ENCODE data around the gene ASPSCR1.
A peak's percentile ranks its signal among the peaks of the same experiment; 100 is the strongest.

ASPSCR1 gene

DNA sequence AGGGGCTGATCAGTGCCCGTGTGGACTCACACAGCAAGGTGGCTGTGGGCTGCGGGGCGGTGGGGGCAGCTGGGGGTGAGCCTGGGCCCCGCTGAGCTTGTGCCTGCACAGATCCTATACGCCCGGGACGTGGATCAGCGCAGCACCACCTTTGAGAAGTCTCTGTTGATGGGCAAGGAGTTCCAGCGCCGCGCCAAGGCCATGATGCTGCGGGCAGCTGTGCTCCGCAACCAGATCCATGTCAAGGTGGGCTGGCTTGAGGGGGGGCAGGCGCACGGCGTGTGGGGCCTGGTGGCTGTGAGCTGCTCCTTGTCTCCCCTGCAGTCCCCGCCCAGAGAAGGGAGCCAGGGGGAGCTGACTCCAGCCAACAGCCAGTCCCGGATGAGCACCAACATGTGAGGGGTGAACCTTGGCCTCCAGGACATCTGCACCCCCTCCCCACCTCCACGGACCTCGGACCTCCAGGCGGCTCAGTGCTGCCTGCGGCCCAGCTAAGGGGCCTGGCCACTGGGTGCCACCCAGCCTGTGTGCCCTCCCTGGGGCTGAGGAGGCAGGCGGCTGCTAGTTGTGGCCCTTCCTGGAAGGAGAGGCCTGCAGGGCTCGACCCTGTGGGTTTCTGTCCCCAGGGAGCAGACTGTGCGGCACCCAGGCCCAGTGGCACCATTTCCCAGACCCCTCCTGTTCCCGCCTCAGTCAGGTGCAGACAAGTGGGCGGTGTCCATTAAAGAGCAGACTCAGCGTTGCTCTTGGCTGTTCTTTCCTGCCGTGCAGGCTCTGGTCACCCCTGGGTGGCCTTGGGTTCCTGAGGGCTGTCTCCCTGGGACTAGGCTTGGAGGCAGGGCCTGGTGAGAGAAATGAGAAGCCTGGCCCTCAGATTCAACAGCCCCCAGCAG lies 79.5 kb downstream of the ASPSCR1 start:
- DNase-seq (ENCODE audit: low read depth) = no peak

DNA sequence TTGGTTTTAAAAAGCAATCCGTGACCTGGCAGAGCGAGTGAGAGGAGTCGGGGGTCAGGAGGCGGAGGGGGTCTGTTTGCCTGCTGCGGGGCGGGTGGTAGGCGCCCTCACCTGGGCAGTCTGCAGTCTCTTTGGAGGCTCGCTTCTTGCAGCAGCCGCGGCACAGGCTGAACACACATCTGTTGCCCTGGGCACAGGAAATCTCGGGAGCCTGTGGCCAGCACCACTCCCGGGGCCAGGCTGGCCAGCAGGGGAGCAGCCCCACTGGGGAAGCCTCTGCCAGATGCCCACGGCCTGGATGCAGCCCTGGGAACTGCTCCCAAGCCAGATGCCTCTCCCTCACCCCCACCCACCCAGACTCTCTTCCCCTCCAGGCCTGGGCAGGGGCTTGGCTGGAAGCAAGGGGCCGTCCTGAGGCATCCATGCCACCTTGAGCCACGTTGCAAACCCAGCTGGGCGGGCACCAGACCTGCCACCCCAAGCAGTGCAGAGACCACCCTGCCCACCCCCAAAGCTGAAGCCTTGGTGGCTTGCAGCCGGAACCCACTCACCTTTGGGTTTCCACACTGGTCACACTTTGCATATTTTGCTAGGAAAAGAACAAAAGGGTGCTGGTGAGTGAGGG lies 80.9 kb downstream of the ASPSCR1 start:
- DNase-seq (ENCODE audit: low read depth) = no peak

DNA sequence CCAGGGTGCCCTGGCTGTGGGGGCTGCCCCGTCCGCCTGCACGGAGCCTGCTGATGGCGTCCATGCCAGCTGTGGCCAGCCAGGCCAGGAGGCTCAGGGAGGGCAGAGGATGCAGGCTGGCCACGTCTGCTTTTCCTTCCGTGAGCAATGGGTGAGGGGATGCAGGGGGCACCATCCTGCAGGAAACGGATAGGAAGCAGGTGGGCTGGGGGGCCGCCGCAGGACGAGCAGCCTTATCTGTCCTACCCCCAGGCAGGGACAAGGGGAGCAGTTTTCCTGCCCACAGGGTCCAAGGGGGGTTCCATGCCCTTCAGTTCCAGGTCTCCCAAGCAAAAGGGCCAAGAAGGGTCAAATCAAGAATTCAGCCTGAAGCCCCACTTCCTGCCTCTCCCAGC lies 81.4 kb downstream of the ASPSCR1 start:
- no peak for DNase-seq (ENCODE audit: low read depth)

DNA sequence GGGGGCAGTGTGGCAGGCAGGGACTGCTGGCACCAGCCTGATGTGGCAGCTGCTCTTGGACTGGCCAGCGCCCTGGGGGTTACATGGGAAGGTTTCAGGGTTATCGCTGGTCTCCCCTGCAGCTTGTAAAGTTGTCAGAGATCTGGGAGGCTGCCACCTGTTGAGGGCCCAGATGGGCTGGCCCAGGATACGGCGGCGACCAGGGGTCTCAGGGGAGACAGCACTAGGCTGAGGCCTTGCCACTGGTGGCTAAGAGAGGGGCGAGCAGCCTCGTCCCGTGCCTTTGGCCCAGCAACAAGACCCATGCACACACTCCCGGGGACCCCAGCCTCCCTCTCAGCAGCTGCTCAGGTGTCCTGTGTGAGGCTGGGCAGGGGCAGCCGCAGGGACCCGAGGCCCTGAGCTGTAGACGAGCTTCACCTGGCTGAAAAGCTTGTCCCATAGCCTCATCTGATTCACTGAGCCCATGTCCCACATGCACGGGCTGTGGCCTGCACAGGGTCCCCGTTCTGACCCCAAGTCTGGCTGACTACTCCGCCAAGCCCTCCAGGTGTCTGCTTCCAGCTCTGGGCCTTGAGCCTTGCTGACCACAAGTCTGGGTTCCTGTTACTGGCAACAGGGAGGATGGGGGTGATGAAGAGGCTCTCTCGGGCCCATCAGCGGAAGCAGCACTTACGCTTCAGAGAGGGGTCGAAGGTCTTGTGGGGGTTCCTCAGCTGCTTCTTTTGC lies 82.0 kb downstream of the ASPSCR1 start:
- DNase-seq (ENCODE audit: low read depth) = no peak

DNA sequence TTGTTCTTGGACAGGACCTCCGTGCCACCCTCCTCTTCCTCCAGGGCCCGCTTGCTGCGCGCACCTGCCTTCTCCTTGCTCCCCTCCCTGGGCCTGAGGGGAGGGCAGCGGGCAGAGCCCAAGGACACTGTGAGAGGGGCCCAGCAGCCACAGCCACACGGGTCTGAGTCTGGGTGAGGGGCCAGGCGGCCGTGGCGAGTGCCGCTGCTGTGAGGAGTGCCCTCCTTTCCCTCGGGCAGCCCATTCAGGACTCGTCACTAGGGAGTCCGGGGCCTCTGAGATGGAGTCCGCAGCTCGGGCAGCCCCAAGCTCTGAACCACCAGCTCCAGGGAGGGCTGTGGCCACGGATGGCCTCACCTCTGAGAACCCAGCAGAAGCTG lies 82.6 kb downstream of the ASPSCR1 start:
- DNase-seq (ENCODE audit: low read depth) = no peak

DNA sequence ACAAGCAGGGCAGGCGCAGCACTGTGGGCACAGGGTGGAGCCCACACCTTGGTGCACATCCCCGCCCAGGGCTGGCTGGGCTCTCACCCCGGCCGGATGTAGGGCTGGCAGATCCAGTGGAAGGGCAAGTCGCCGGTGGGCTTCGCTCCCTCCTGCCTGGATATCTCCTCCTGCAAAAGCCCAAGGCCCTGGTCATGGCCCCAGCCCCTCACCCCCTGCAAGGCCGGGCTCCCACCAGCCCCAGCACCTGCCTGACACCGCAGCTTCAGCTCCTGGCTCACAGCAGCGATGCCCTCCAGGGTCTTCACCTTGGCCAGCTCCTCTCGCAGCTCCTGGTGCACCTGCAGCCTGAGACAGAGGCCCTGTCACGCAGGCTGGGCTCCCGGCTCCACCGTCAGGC lies 83.2 kb downstream of the ASPSCR1 start:
- no peak for DNase-seq (ENCODE audit: low read depth)

DNA sequence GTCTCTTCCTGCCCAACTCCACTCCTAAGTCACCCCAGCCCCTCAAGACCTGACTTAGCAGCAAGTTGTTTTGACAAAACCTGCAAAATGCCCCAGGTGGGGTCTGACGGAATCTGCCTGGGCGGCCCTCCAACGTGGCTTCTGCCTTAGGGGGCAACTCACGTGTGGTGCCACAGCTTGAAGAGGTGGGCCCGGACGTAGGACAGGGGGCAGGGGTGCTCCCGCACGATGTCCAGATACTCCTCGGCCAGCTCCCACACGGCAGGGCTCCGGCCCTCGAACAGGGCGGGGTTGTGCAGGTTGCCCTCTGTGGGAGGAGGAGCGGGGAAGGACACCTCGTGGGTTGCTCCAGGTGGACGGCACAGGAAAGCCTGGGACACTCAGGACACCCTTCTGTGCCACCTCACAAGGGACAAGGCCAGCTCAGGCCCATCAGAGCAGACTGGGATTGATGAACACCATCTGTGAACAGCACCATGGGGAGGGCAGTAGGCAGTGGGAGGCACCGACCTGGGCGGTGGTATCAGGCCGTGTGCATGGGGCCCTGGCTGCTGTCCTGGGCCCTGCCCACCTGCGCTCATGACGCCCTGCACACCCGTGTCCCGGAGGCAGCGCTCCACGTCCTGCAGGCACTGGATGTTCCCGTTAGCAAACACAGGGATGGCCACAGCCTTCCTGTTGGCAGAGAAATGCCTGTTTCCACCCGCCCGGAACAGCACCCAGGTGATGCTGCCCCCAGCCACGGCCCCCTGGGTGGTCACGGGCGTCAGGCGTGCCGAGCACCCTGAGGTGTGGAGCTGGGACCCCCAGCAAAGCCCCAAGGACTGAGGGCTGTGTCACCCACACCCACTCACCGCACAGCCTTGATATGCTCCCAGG lies 83.9 kb downstream of the ASPSCR1 start:
- no peak for DNase-seq (ENCODE audit: low read depth)

DNA sequence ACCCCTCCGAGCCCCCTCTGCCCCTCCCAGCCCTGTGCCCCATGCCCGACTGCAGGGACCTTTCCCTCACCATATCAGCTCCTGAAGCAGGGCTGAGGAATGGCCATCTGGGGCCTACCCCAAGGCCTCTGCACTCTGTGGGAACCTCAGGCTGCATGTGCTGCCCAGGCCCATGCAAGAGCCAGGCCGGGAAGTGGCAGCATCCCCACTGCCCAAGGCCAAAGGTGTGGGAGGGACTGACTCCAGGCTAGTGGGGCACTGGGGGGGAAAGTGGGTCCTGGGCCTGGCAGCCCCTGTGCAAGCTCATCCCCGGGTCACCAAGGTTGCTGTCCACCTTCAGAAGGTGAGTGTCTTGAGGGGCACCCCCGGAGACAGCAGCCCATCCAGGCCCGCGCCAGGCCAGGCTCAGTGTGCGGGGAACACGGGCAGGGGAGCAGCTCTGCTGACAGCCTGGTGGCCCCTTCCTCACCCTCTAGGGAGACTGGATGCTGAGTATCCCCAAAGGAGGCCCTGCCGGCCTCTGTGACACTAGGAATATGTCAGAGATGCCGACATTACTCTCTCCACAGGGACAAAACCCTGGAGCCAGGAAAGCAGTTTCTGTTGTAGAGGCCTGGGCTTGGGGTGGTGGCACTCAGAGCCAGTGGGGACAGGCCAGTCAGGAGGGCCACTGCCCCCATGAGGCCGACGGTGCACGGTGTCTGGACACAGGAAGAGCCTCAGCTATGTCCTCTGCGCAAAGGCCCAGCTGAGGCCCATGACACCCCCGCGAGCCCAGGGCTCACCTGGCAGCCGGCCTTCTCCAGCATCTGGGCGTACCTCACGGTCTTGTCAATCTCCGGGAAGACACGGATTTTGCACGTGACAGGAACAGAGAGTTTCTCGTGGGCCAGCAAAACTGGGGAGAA lies 84.9 kb downstream of the ASPSCR1 start:
- DNase-seq (ENCODE audit: low read depth) = no peak

DNA sequence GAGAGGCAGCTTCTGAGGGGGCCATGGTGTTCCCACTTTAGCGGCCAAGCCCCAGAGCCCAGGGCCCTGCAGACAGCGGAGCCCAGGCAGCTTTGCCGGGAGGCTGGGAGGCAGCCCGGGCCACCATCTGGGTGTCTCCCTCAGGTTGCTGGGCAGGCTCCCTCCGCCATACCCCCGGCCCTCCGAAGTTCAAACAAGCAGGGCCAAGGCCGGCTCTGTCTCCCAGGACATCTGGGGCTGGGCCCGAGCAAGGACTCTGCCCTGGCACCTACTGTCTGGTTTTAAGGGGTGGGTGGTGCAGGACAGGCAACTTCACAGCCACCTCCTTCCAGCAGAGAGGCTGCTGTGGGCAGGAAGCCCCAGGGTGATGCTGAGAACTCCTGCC lies 85.5 kb downstream of the ASPSCR1 start:
- DNase-seq (ENCODE audit: low read depth) = no peak

DNA sequence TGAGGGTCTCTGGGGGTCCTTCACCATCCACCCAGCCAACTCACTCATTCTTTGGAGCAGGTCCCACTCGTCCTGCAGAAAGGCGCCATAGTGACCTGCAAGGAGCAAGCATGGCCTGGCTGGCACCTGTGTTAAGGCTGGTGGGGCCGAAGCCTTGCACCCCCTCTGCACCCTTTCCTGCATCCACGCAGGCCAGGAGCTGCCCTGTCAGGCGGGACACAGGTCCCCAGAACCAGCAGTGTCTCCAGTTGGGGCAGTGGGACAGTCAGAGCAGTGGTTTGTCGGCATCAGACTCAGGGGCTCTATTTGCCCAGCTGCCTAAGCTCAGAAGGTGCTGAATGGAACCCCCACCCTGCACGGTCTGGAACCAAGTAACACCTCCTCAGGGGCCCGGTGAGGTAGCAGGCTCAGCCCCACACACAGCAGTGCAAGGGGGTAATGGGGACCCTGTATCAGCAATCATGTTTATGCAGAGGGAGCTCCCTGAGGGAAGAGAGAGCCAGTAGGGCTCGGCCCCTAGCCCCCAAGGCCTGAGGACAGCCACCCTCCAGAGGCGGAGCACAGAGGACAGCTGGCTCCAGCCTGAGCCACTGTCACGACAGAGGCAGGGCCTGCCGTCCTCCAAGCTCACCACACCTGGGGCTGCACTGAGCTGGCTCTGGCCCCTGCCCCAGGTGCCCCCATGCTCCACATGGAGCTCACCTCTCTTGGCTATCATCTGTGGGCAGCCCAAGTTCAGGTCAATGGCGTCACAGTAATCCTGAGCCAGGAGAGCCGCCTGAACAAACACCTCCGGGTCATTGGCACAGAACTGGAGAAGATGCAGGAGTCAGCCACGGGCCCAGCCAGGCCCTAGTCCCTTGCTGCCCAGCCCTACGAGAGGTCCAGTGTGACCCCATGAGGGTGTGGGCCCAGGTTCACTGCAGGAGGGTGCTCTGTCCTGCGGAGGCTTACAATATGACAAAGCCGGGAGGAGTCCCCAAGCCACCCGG lies 86.3 kb downstream of the ASPSCR1 start:
- no peak for DNase-seq (ENCODE audit: low read depth)

DNA sequence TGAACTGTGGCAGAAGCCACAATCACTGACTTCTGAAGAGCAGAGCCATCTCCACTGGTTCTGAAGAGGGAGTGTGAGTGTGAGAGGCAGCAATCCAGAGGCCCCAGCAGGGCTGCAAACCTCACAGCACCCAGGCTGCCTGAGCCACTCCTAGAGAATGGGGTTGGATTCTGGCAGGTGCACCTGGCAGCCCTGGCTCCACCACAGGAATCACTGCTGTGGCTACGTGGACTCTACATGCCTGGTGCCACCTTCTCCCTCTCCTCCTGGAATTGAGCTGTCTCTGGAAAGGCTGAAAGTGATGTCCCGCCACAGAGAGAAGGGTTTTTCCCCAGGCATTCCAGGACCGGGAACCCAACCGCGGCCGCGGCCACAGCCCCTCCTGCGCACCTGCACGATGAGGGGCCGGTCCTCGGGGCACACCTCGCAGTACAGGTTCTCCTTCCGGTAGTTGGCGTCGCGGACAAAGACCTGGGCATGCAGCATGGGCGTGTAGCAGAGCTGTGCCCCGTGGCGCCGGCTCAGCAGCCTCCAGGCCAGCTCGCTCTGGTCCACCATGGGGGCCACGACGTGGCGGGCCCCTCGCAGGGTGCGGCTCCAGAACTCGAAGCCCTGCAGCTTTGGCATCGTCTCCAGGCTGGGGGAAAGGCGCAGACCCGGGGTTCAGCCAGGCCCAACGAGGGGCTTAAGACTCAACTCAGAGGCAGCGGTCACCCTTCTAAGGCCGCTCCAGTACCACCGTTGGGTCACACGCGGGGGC lies 87.2 kb downstream of the ASPSCR1 start:
- no peak for DNase-seq (ENCODE audit: low read depth)

DNA sequence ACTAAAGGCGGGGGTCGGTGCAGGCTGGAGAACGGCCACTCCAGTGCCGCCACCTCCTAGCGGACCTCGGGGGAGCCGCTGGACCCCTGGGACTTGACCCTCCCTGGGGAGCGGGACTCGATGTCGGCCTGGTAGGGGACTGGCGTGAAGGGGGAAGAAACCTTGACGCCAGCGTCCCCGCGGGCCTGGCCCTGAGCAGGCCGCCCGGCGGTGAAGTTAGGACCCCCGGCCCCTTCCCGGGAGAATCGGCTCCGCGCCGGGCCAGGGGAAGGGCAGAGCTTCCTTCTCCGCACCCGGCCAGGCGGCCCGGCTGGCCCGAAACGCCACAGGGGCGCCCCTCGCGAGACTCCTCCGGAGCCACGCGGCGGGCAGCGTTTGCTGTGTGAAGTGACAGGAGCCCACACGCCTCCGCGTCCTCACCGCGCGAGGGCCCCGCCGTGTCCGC lies 87.8 kb downstream of the ASPSCR1 start:
- DNase-seq (ENCODE audit: low read depth) = no peak

DNA sequence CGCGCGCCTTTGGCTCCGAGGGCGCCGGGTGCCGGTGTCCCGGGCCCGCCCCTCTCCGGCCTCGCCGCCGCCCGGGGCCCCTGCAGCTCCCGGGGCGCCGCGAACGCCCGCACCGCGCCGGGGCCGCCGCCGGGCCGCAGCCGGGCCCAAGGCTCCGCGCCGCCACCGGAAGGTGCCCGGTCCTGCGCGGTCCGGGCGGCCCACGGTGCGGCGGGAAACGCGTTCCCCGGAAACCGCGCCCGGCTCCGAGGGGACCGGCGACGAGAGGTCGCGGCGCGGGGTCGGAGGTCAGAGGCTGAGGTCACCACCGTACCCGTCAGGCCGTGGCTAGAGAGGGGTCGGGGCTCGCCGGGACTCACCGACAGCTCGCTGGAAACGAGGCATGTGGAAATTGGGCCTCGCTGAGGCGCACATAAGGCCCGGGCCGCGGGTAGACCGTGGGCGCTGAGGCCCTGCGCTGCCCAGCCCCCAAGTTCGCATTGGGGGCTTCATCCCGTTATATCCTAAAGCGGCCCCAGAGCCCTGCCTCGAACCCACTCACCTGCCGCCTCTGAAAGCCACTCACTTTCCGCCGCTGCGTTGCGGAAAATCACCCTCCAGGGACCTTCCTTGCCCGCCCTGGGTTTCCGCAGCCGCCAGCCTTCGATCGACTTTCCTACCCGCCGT lies 88.3 kb downstream of the ASPSCR1 start, which contains the start of gene DUS1L:
DUS1L (minus strand) TSS at position 167 of the 666 bp plus-strand sequence. CDS start 745 bp downstream, outside the sequence.
- DNase-seq (ENCODE audit: low read depth) = peak; percentile 58
